ENCODE measurements around the gene QRFP. TPM values are rescaled to one million over a fixed set of nuclear protein-coding genes. Genes with fewer than 3 reads are reported as not detected.

The QRFP gene
- polyA plus RNA-seq, 1 of the 3 experiments (the other 2 are of a cell fraction), result not detected

DNA sequence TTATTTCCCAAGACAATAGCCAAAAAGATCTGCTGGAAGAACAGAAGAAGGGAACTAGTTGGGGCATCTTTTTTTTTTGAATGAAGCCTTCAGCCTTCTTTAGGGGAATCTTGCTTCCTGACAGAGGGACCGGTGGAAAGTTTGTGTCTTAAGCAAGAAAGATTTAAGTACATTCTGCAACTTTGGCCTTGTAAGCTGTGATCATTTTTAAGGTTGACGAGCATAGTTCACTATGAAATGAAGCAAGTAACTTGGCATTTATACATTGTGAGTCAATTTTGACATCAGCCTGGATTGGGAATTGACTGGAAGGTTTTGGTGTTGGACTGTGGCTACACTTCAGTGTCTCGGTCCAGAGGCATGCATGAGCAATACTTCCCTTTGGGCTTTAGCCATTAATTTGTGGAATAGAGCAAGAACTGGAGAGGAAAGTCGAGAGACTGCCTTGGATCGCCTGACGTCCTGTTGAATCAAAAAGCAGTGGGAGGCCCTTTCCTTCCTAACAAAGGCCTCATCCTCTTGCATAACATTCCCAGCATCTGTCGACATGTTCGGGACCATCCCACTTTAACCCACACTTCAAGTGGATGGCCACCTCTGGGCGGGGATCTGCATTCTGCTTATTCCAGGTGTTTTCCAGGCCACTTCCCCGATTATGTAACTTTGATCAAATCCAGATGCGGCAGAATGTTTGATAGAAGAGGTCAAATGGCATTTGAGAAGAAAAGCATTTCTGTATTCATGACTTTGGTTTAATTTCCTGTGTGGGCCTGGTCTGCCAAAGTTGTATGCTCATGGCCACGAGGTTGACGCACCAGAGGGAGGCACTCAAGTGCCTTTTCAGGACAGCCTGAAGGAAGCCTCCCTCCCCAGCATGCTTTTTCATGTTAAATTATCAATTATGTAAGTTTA lies 49.0 kb downstream of the QRFP start:
- Histone ChIP-seq H4K20me1 (ENCODE audit: insufficient read depth) (peaks cover 50% of the 10 kb centered on the region), H3K4me3 (ENCODE audit: low read depth in 2 of 2, low read length in 1 of 2) (peak overlapping the region in 1 of 2 experiments; percentile 55; a peak in 2 of 4 replicates), H3K9me2 (no peaks in the 10 kb centered on the region), H3K27me3 (ENCODE audit: insufficient read depth) (no peaks in the 10 kb centered on the region), H2AFZ (ENCODE audit: low read depth) (no peak overlapping the region), H3F3A (replicated peaks; ENCODE audit: insufficient read depth) (peaks cover 64% of the 10 kb centered on the region), H3K27ac (ENCODE audit: low read depth in 2 of 2, low read length in 1 of 2) (peak overlapping the region; percentile 87 to 99), H3K9me3 (no peaks in the 10 kb centered on the region), H3K9ac (peak overlapping the region; percentile 86), H3K4me1 (ENCODE audit: control insufficient read depth in 1 of 2, insufficient read depth in 2 of 2, low read depth in 1 of 2, low read length in 1 of 2) (peaks cover 35 to 63% of the 10 kb centered on the region in 2 experiments), H3K36me3 (replicated peaks in 1 of 2; ENCODE audit: control insufficient read depth in 1 of 2, insufficient read depth in 2 of 2, low read length in 1 of 2) (no peaks in the 10 kb centered on the region), H3K4me2 (peak overlapping the region; percentile 74), H3K79me2 (ENCODE audit: insufficient read depth) (peaks cover 75% of the 10 kb centered on the region)
- WGBS (ENCODE audit: low lambda C conversion rate), result 13% methylated on average over 13 of the region's 13 CpGs
- CTCF ChIA-PET, result interaction anchor here (1.2 kb wide), 1 partner anchor 16 kb away, joined by 3 read pairs; no protein-coding TSS in a partner anchor
- DNase-seq, result peak; percentile 45
- 0 out of 2 replicates have a peak, but pooled peaks have one; percentile 36 for TF ChIP-seq REST (IDR thresholded peaks at IDR 0.05; ENCODE audit: low read depth, low read length)
- 0 out of 2 replicates have a peak, but pooled peaks have one; percentile 27 for TF ChIP-seq SIN3A (IDR thresholded peaks at IDR 0.05; ENCODE audit: borderline replicate concordance, low read depth, low read length)
- peak in 1 of 2 experiments; percentile 63; a peak in 2 of 4 replicates for TF ChIP-seq EP300 (IDR thresholded peaks at IDR 0.05; ENCODE audit: borderline replicate concordance in 1 of 2, low read depth in 1 of 2, low read length in 1 of 2)
- peak; percentile 95 for TF ChIP-seq TCF12 (IDR thresholded peaks at IDR 0.05)
- no peak for TF ChIP-seq SMC3 (IDR thresholded peaks at IDR 0.05; ENCODE audit: low read depth, low read length)
- peak; percentile 54 for TF ChIP-seq CTCF (IDR thresholded peaks at IDR 0.05)
- peak; percentile 45; the same call in 1 of the 2 replicates for TF ChIP-seq RXRA (IDR thresholded peaks at IDR 0.05; ENCODE audit: borderline replicate concordance, low read depth)
- TF ChIP-seq GABPA (IDR thresholded peaks at IDR 0.05; ENCODE audit: low read depth), result peak; percentile 12; the same call in 1 of the 2 replicates
- 0 out of 2 replicates have a peak, but pooled peaks have one; percentile 54 for TF ChIP-seq TEAD4 (IDR thresholded peaks at IDR 0.05; ENCODE audit: borderline replicate concordance, insufficient read depth)
- peak; percentile 62; the same call in 1 of the 2 replicates for TF ChIP-seq FOSL2 (IDR thresholded peaks at IDR 0.05; ENCODE audit: borderline replicate concordance, low read depth)
- TF ChIP-seq FOXJ3 (CRISPR knock-in tag; IDR thresholded peaks at IDR 0.05), result no peak
- TF ChIP-seq NFIC (IDR thresholded peaks at IDR 0.05; ENCODE audit: borderline replicate concordance), result peak; percentile 80
- no peak for TF ChIP-seq MXI1 (IDR thresholded peaks at IDR 0.05; ENCODE audit: low read depth, low read length)
- peak; percentile 50 for TF ChIP-seq JUND (IDR thresholded peaks at IDR 0.05)
- no peak for TF ChIP-seq EZH2phosphoT487 (IDR thresholded peaks at IDR 0.05; ENCODE audit: borderline replicate concordance, low read depth)
- TF ChIP-seq MAX (IDR thresholded peaks at IDR 0.05; ENCODE audit: low read depth), result peak; percentile 62
- TF ChIP-seq, protein P1, sequence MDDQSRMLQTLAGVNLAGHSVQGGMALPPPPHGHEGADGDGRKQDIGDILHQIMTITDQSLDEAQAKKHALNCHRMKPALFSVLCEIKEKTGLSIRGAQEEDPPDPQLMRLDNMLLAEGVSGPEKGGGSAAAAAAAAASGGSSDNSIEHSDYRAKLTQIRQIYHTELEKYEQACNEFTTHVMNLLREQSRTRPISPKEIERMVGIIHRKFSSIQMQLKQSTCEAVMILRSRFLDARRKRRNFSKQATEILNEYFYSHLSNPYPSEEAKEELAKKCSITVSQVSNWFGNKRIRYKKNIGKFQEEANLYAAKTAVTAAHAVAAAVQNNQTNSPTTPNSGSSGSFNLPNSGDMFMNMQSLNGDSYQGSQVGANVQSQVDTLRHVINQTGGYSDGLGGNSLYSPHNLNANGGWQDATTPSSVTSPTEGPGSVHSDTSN (IDR thresholded peaks at IDR 0.05), result peak; percentile 56; the same call in 1 of the 2 replicates
- no peak for TF ChIP-seq RAD21 (IDR thresholded peaks at IDR 0.05; ENCODE audit: low read length)
- no peak for TF ChIP-seq GATA2 (CRISPR knock-in tag; IDR thresholded peaks at IDR 0.05)
- TF ChIP-seq ZBTB33 (IDR thresholded peaks at IDR 0.05; ENCODE audit: borderline replicate concordance, low read depth), result no peak
- POLR2A ChIA-PET, result no interaction called here

Data from SK-N-SH (cell line).